Mesenchymal stem cell (in vitro differentiated cells and primary cell): ENCODE measurements around the gene LRRC36.

Experiments
- DNase-seq: peaks from one replicate; pipeline ENCODE4 v3.0.0-alpha.2; 2013
- H2AFZ ChIP-seq: one replicate; pipeline ENCODE4 v1.6.1; 2013; ENCODE audit warnings: low read depth, mild to moderate bottlenecking, control low read depth, inconsistent platforms, low read length, moderate library complexity
- H2AK5ac ChIP-seq: 2 replicates; pipeline ENCODE4 v1.6.1; 2013; ENCODE audit warnings: low read length, moderate library complexity, mild to moderate bottlenecking, inconsistent platforms; ENCODE audit not compliant: severe bottlenecking
- H2BK120ac ChIP-seq: one replicate; pipeline ENCODE4 v1.6.1; 2013; ENCODE audit warnings: low read depth, mild to moderate bottlenecking, inconsistent platforms, low read length, moderate library complexity
- H2BK12ac ChIP-seq, 2 experiments: one replicate each; pipeline ENCODE4 v1.6.1; 2013; ENCODE audit warnings: inconsistent platforms in 2 of 2, low read length in 2 of 2, mild to moderate bottlenecking in 2 of 2, moderate library complexity in 2 of 2, control low read depth in 1 of 2
- H2BK15ac ChIP-seq: one replicate; pipeline ENCODE4 v1.6.1; 2013; ENCODE audit warnings: mild to moderate bottlenecking, low read depth, inconsistent platforms; ENCODE audit not compliant: poor library complexity, severe bottlenecking
- H2BK5ac ChIP-seq: 2 replicates; pipeline ENCODE4 v1.6.1; 2013; ENCODE audit warnings: low read depth, mild to moderate bottlenecking, low read length, control low read depth, inconsistent platforms; ENCODE audit not compliant: poor library complexity, severe bottlenecking
- H3K14ac ChIP-seq, 2 experiments: one replicate each; pipeline ENCODE4 v1.6.1; 2013; ENCODE audit warnings: inconsistent platforms in 2 of 2, low read length in 2 of 2, control low read depth in 1 of 2, mild to moderate bottlenecking in 1 of 2, moderate library complexity in 1 of 2
- H3K18ac ChIP-seq, 2 experiments: one replicate each; pipeline ENCODE4 v1.6.1; 2013; ENCODE audit warnings: inconsistent platforms in 2 of 2, low read length in 2 of 2, control low read depth in 1 of 2, low read depth in 1 of 2, mild to moderate bottlenecking in 1 of 2
- H3K23ac ChIP-seq, 2 experiments: one replicate each; pipeline ENCODE4 v1.6.1; 2013; ENCODE audit warnings: inconsistent platforms in 2 of 2, low read length in 2 of 2, mild to moderate bottlenecking in 2 of 2, moderate library complexity in 2 of 2, control low read depth in 1 of 2
- H3K27ac ChIP-seq: 2 replicates; pipeline ENCODE4 v1.5.1; 2013; ENCODE audit warnings: mild to moderate bottlenecking, moderate library complexity, low read length, control low read depth, inconsistent platforms; ENCODE audit not compliant: poor library complexity, severe bottlenecking
- H3K27me3 ChIP-seq, 2 experiments: 2 replicates each; pipeline versions ENCODE4 v1.6.1 to v1.7.0; 2013; ENCODE audit warnings: low read length in 2 of 2, mild to moderate bottlenecking in 2 of 2, moderate library complexity in 2 of 2, control low read depth in 1 of 2, inconsistent platforms in 1 of 2; ENCODE audit not compliant: control insufficient read depth in 1 of 2, insufficient read depth in 1 of 2
- H3K36me3 ChIP-seq, 2 experiments: 2 replicates each; pipeline versions ENCODE4 v1.6.1 to v1.7.0; 2013; ENCODE audit warnings: low read length in 2 of 2, control low read depth in 1 of 2, inconsistent platforms in 1 of 2, low read depth in 1 of 2, mild to moderate bottlenecking in 1 of 2; ENCODE audit not compliant: insufficient read depth in 2 of 2, control insufficient read depth in 1 of 2
- H3K4ac ChIP-seq, 2 experiments: one replicate each; pipeline ENCODE4 v1.6.1; 2013; ENCODE audit warnings: inconsistent platforms in 2 of 2, low read length in 2 of 2, mild to moderate bottlenecking in 2 of 2, moderate library complexity in 2 of 2, control low read depth in 1 of 2, low read depth in 1 of 2
- H3K4me1 ChIP-seq: 2 replicates; pipeline ENCODE4 v1.6.1; 2013; ENCODE audit warnings: low read depth, low read length, control low read depth; ENCODE audit not compliant: control insufficient read depth, insufficient read depth
- H3K4me2 ChIP-seq: 2 replicates; pipeline ENCODE4 v1.6.1; 2013; ENCODE audit warnings: low read length, mild to moderate bottlenecking, inconsistent platforms; ENCODE audit not compliant: poor library complexity, severe bottlenecking
- H3K4me3 ChIP-seq, 2 experiments: 2 replicates each; pipeline versions ENCODE4 v1.5.1 to v1.7.0; 2013; ENCODE audit warnings: low read length in 2 of 2, mild to moderate bottlenecking in 2 of 2, control low read depth in 1 of 2, low read depth in 1 of 2; ENCODE audit not compliant: insufficient read depth in 1 of 2
- H3K79me1 ChIP-seq: replicated peaks from 2 replicates; pipeline ENCODE4 v1.6.1; 2013; ENCODE audit warnings: mild to moderate bottlenecking, control low read depth, low read length, inconsistent platforms; ENCODE audit not compliant: poor library complexity, severe bottlenecking
- H3K9ac ChIP-seq: 2 replicates; pipeline ENCODE4 v1.7.0; 2013; ENCODE audit warnings: mild to moderate bottlenecking, low read length, moderate library complexity
- H3K9me3 ChIP-seq: 2 replicates; pipeline ENCODE4 v1.7.0; 2013; ENCODE audit warnings: mild to moderate bottlenecking, low read length; ENCODE audit not compliant: control insufficient read depth
- H4K8ac ChIP-seq: one replicate; pipeline ENCODE4 v1.6.1; 2013; ENCODE audit warnings: inconsistent platforms, mild to moderate bottlenecking, low read length, moderate library complexity
- H4K91ac ChIP-seq: one replicate; pipeline ENCODE4 v1.6.1; 2013; ENCODE audit warnings: mild to moderate bottlenecking, low read length, inconsistent platforms
- WGBS: methylation state at CpG from one replicate; pipeline ENCODE4 v1.1.7; 2013; ENCODE audit warnings: mixed read lengths; 5-methylcytosine and 5-hydroxymethylcytosine counted together

LRRC36 gene

DNA sequence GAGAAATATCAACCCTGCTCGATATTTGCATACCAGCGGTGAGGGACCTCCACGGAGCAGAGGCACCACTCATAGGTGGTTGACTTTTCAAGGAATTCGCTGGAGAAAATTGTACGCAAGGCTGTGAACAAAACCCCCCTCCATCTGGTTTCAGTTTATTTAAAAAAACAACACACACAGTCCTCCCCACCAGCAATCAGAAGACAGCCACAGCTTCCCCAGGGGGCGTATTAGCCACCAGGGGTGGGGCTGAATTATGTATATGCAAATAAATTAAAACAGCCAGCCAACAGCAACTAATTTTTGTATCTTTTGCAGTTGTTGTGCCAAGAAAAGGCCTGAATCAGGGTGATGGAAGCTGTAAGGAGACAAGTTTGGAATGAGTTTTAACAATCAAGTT lies 98.4 kb downstream of the LRRC36 start:
- no peak overlapping the region for H4K8ac ChIP-seq
- no peak overlapping the region for H3K27ac ChIP-seq
- no peak overlapping the region for H2BK15ac ChIP-seq

GRCh38 chr16:67425580-67425979 lies 99.0 kb downstream of the LRRC36 start:
- Histone ChIP-seq H3K79me1 (no peaks in the 10 kb centered on the region), H2BK15ac (no peak overlapping the region), H3K4me3 (no peak overlapping the region), H3K36me3 (peaks cover 0 to 2% of the 10 kb centered on the region in 2 experiments), H3K9ac (peak overlapping the region; percentile 42), H2BK120ac (no peak overlapping the region), H3K27ac (no peak overlapping the region), H2AFZ (no peak overlapping the region), H3K9me3 (no peaks in the 10 kb centered on the region), H3K18ac (no peak overlapping the region), H2AK5ac (no peak overlapping the region), H3K27me3 (peaks cover 17 to 88% of the 10 kb centered on the region in 2 experiments), H3K4me1 (peaks cover 9% of the 10 kb centered on the region), H3K14ac (no peak overlapping the region), H4K8ac (no peak overlapping the region), H3K4ac (no peak overlapping the region), H3K23ac (no peak overlapping the region), H2BK12ac (no peak overlapping the region), H3K4me2 (no peak overlapping the region), H4K91ac (no peak overlapping the region), H2BK5ac (no peak overlapping the region)
- WGBS = 77% methylated on average over 4 of the region's 4 CpGs
- no peak for DNase-seq

More for the DNA sequence above, 98.4 kb downstream of the LRRC36 start:
- Histone ChIP-seq H3K4me3 (no peak overlapping the region), H3K4me2 (no peak overlapping the region), H3K18ac (no peak overlapping the region), H2AK5ac (no peak overlapping the region), H4K91ac (no peak overlapping the region), H2BK5ac (no peak overlapping the region), H3K79me1 (no peaks in the 10 kb centered on the region), H2BK120ac (no peak overlapping the region), H2BK12ac (no peak overlapping the region), H3K27me3 (peaks cover 13 to 83% of the 10 kb centered on the region in 2 experiments), H3K9me3 (no peaks in the 10 kb centered on the region), H3K23ac (no peak overlapping the region), H3K4ac (no peak overlapping the region), H2AFZ (no peak overlapping the region), H3K36me3 (no peaks in the 10 kb centered on the region), H3K4me1 (peaks cover 3% of the 10 kb centered on the region), H3K14ac (no peak overlapping the region), H3K9ac (peak overlapping the region; percentile 42)
- no peak for DNase-seq
- WGBS = 49% methylated on average over 5 of the region's 6 CpGs

- H3K79me1 ChIP-seq = no peaks in the 10 kb centered on the region
- no peak overlapping the region for H2BK15ac ChIP-seq
- peaks cover 10% of the 10 kb centered on the region for H3K4me1 ChIP-seq
- no peak overlapping the region for H3K4me2 ChIP-seq
- H3K27ac ChIP-seq = no peak overlapping the region
- no peak overlapping the region for H3K14ac ChIP-seq
- no peak overlapping the region for H4K91ac ChIP-seq
- no peak overlapping the region for H3K4ac ChIP-seq
- H3K27me3 ChIP-seq = peaks cover 17 to 84% of the 10 kb centered on the region in 2 experiments
- no peak overlapping the region for H2BK5ac ChIP-seq
- H4K8ac ChIP-seq = no peak overlapping the region
- no peak overlapping the region for H3K4me3 ChIP-seq
- H3K9me3 ChIP-seq = no peaks in the 10 kb centered on the region
- H3K23ac ChIP-seq = no peak overlapping the region
- H2BK12ac ChIP-seq = no peak overlapping the region
- H3K36me3 ChIP-seq = peaks cover 0 to 2% of the 10 kb centered on the region in 2 experiments
- H2AK5ac ChIP-seq = no peak overlapping the region
- H3K18ac ChIP-seq = no peak overlapping the region
- DNase-seq = no peak
- no peak overlapping the region for H2BK120ac ChIP-seq
- peak overlapping the region; percentile 42 for H3K9ac ChIP-seq
- 85% methylated on average over 6 of the region's 7 CpGs for WGBS
- H2AFZ ChIP-seq = no peak overlapping the region
Measured at GRCh38 chr16:67426022-67426421, 99.4 kb downstream of the LRRC36 start.

GRCh38 chr16:67426950-67427349 lies 100.3 kb downstream of the LRRC36 start:
- H3K79me1 ChIP-seq = no peaks in the 10 kb centered on the region
- H2AK5ac ChIP-seq = no peak overlapping the region
- no peak overlapping the region for H3K27ac ChIP-seq
- no peak overlapping the region for H2BK15ac ChIP-seq
- H3K4me2 ChIP-seq = no peak overlapping the region
- WGBS = 80% methylated on average over 7 of the region's 7 CpGs
- no peak overlapping the region for H2BK5ac ChIP-seq
- H3K14ac ChIP-seq = no peak overlapping the region
- H4K8ac ChIP-seq = no peak overlapping the region
- no peak overlapping the region for H3K18ac ChIP-seq
- no peak overlapping the region for H4K91ac ChIP-seq
- H3K27me3 ChIP-seq = peaks cover 20 to 86% of the 10 kb centered on the region in 2 experiments
- H2BK120ac ChIP-seq = no peak overlapping the region
- H3K36me3 ChIP-seq = peaks cover 0 to 2% of the 10 kb centered on the region in 2 experiments
- H2BK12ac ChIP-seq = no peak overlapping the region
- no peaks in the 10 kb centered on the region for H3K9me3 ChIP-seq
- no peak overlapping the region for H3K4ac ChIP-seq
- H3K4me3 ChIP-seq = peak overlapping the region in 1 of 2 experiments; percentile 59
- peaks cover 18% of the 10 kb centered on the region for H3K4me1 ChIP-seq
- H3K9ac ChIP-seq = peak overlapping the region; percentile 81
- no peak overlapping the region for H2AFZ ChIP-seq
- DNase-seq = no peak
- H3K23ac ChIP-seq = no peak overlapping the region
